Left renal cortex interstitium (tissue), 4 donors: ENCODE measurements around the gene NPR2. TPM values are rescaled to one million over a fixed set of nuclear protein-coding genes. Genes with fewer than 3 reads are reported as not detected.

ENCODE experiments used
- DNase-seq, 4 donors: peaks; one replicate each; pipeline ENCODE4 v3.0.0-alpha.2; 2013; ENCODE audit warnings: low read depth in 4 of 4, low spot score in 2 of 4, missing footprints in 1 of 4
- polyA plus RNA-seq, 4 donors: library from polyadenylated mRNA; unstranded; fragments of 120-200 nt; gene quantifications; one replicate each; pipeline ENCODE4 v1.2.1, GENCODE V29; 2013; ENCODE audit not compliant: insufficient read length in 4 of 4

NPR2 gene
- polyA plus RNA-seq, 4 donors, result 20.5 to 30.8 (median 27.7) TPM

GRCh38 chr9:35797311-35798109 is 6.1 kb downstream of the NPR2 start:
- no peak for DNase-seq

- DNase-seq, result no peak
These were observed 7.4 kb downstream of the NPR2 start for GRCh38 chr9:35798658-35799374.

GRCh38 chr9:35800530-35800929 is 9.1 kb downstream of the NPR2 start:
- DNase-seq, result no peak

- DNase-seq, result no peak
These were observed 10.1 kb downstream of the NPR2 start for GRCh38 chr9:35801328-35802128.

- no peak for DNase-seq
These were observed 14.7 kb downstream of the NPR2 start for GRCh38 chr9:35806101-35806500.

GRCh38 chr9:35808433-35808832 is 17.0 kb downstream of the NPR2 start:
- DNase-seq, result no peak

GRCh38 chr9:35810122-35810521 is 18.7 kb downstream of the NPR2 start:
- no peak for DNase-seq

- DNase-seq, result no peak
These were observed 20.1 kb downstream of the NPR2 start for GRCh38 chr9:35811381-35812024.

GRCh38 chr9:35812025-35812602 is 20.7 kb downstream of the NPR2 start, which contains the start of gene SPAG8:
TSS of gene SPAG8 (minus strand) at chr9:35812262. CDS start at chr9:35812147, 115 bp downstream.
- DNase-seq, result peak in 1 of 4 donors; percentile 93

- no peak for DNase-seq
These were observed 22.2 kb downstream of the NPR2 start for GRCh38 chr9:35813434-35814105.

GRCh38 chr9:35814106-35814840 is 22.9 kb downstream of the NPR2 start:
- peak in 1 of 4 donors; percentile 46 for DNase-seq

GRCh38 chr9:35814841-35815543 is 23.6 kb downstream of the NPR2 start, which contains the start of gene HINT2:
TSS of gene HINT2 (minus strand) at chr9:35815042. CDS start at chr9:35814979, 63 bp downstream.
- DNase-seq, result peak; percentile 93 to 99 (median 96)

- DNase-seq, result no peak
These were observed 25.3 kb downstream of the NPR2 start for GRCh38 chr9:35816708-35817107.

GRCh38 chr9:35818341-35818740 is 26.9 kb downstream of the NPR2 start:
- no peak for DNase-seq

GRCh38 chr9:35820076-35820475 is 28.7 kb downstream of the NPR2 start:
- DNase-seq, result no peak

- no peak for DNase-seq
These were observed 31.5 kb downstream of the NPR2 start for GRCh38 chr9:35822926-35823325.

GRCh38 chr9:35826071-35826701 is 34.8 kb downstream of the NPR2 start:
- no peak for DNase-seq

- no peak for DNase-seq
These were observed 36.1 kb downstream of the NPR2 start for GRCh38 chr9:35827486-35827885.
